Uterus (tissue), 4 donors: ENCODE measurements around the gene SPOCK1. TPM values are rescaled to one million over a fixed set of nuclear protein-coding genes. Genes with fewer than 3 reads are reported as not detected.

Experiments
- DNase-seq, 2 donors: peaks; one replicate each; pipeline ENCODE4 v3.0.0-alpha.2; 2019 to 2020
- H3K27ac ChIP-seq, 2 donors: fragments of 200-600 bp; sonication (generic); 1 replicate in 1 of 2; 2 replicates in 1 of 2; pipeline ENCODE4 v1.5.1; 2016 to 2018
- H3K27me3 ChIP-seq, 2 donors: fragments of 200-600 bp; sonication (generic); one replicate each; pipeline ENCODE4 v1.5.1; 2018 to 2019; ENCODE audit warnings: control low read depth in 1 of 2
- H3K36me3 ChIP-seq, 2 donors: fragments of 200-600 bp; sonication (generic); one replicate each; pipeline ENCODE4 v1.5.1; 2019; ENCODE audit warnings: control low read depth in 1 of 2
- H3K4me1 ChIP-seq, 2 donors: fragments of 200-600 bp; sonication (generic); one replicate each; pipeline ENCODE4 v1.5.1; 2018 to 2019; ENCODE audit warnings: control low read depth in 1 of 2
- H3K4me3 ChIP-seq, 2 donors: fragments of 200-600 bp; sonication (generic); 1 replicate in 1 of 2; 2 replicates in 1 of 2; pipeline ENCODE4 v1.5.1; 2018 to 2019; ENCODE audit warnings: mild to moderate bottlenecking in 1 of 2
- H3K9me3 ChIP-seq, 2 donors: fragments of 200-600 bp; sonication (generic); one replicate each; pipeline ENCODE4 v1.5.1; 2019; ENCODE audit warnings: control low read depth in 1 of 2
- CTCF ChIP-seq, 4 experiments: fragments of 200-600 bp in 2 of 4; fragments of 450-650 bp in 2 of 4; sonication (generic) in 2 of 4; IDR thresholded peaks; one replicate each; pipeline ENCODE4 v1.5.1; 2016 to 2019; ENCODE audit warnings: antibody characterized with exemption in 4 of 4, mild to moderate bottlenecking in 2 of 4, moderate library complexity in 1 of 4
- POLR2A ChIP-seq, 2 donors: fragments of 450-650 bp; IDR thresholded peaks; one replicate each; pipeline ENCODE4 v1.6.1; 2016; ENCODE audit warnings: antibody characterized with exemption in 2 of 2, mild to moderate bottlenecking in 1 of 2, moderate library complexity in 1 of 2
- intact Hi-C: fragments of 100-400 bp; cut with DNase I; formaldehyde crosslinking; loops from one replicate; pipeline ENCODE4 v1.15.1; 2023; ENCODE audit warnings: low total_unique reads
- total RNA-seq, 4 donors: library from RNA; depleted of rRNA in 3 of 4; stranded (reverse); fragments of >200 nt in 3 of 4; gene quantifications; one replicate each; pipeline versions ENCODE4 v1.1.0 to v1.2.4, GENCODE V29; 2014 to 2023
- donor health status: DM: yes; HTN: yes; CAD: no.

SPOCK1 gene
- total RNA-seq, 4 donors from 2014 or later: 31.8 to 131 (median 45.1) TPM

GRCh38 chr5:137228816-137229215 lies 270.3 kb downstream of the SPOCK1 start:
- no peak overlapping the region for H3K4me3 ChIP-seq
- TF ChIP-seq POLR2A (IDR thresholded peaks at IDR 0.05): no peak
- DNase-seq: no peak
- H3K27ac ChIP-seq: no peak overlapping the region
- intact Hi-C loops: no loop called here
- no peaks in the 10 kb centered on the region for H3K36me3 ChIP-seq
- no peaks in the 10 kb centered on the region for H3K27me3 ChIP-seq
- no peaks in the 10 kb centered on the region for H3K9me3 ChIP-seq
- no peaks in the 10 kb centered on the region for H3K4me1 ChIP-seq

GRCh38 chr5:137226081-137226480 lies 273.0 kb downstream of the SPOCK1 start:
- intact Hi-C loops: no loop called here
- H3K4me1 ChIP-seq: no peaks in the 10 kb centered on the region
- no peak for TF ChIP-seq POLR2A (IDR thresholded peaks at IDR 0.05)
- no peak for TF ChIP-seq CTCF (IDR thresholded peaks at IDR 0.05)
- H3K27ac ChIP-seq: no peak overlapping the region
- no peak for DNase-seq
- no peaks in the 10 kb centered on the region for H3K9me3 ChIP-seq
- H3K27me3 ChIP-seq: no peaks in the 10 kb centered on the region
- H3K36me3 ChIP-seq: no peaks in the 10 kb centered on the region
- H3K4me3 ChIP-seq: no peak overlapping the region

- Histone ChIP-seq H3K9me3 (no peaks in the 10 kb centered on the region), H3K4me3 (no peak overlapping the region), H3K27me3 (no peaks in the 10 kb centered on the region), H3K36me3 (no peaks in the 10 kb centered on the region), H3K4me1 (no peaks in the 10 kb centered on the region), H3K27ac (no peak overlapping the region)
- no peak for TF ChIP-seq CTCF (IDR thresholded peaks at IDR 0.05)
- TF ChIP-seq POLR2A (IDR thresholded peaks at IDR 0.05): no peak
- DNase-seq: no peak
- intact Hi-C loops: no loop called here
Measured at GRCh38 chr5:137223324-137224295, 275.5 kb downstream of the SPOCK1 start.

- no peak overlapping the region for H3K27ac ChIP-seq
Measured at GRCh38 chr5:137221943-137222342, 277.2 kb downstream of the SPOCK1 start.

GRCh38 chr5:137220523-137220927 lies 278.6 kb downstream of the SPOCK1 start:
- H3K27me3 ChIP-seq: no peaks in the 10 kb centered on the region
- TF ChIP-seq CTCF (IDR thresholded peaks at IDR 0.05) (peak; percentile 9 to 44 (median 34)), POLR2A (IDR thresholded peaks at IDR 0.05) (no peak)
- no peak overlapping the region for H3K27ac ChIP-seq
- no peak for DNase-seq
- H3K4me1 ChIP-seq: no peaks in the 10 kb centered on the region
- no peaks in the 10 kb centered on the region for H3K9me3 ChIP-seq
- H3K4me3 ChIP-seq: no peak overlapping the region
- intact Hi-C loops: no loop called here
- H3K36me3 ChIP-seq: no peaks in the 10 kb centered on the region

More at GRCh38 chr5:137221943-137222342, 277.2 kb downstream of the SPOCK1 start:
- H3K36me3 ChIP-seq: no peaks in the 10 kb centered on the region
- intact Hi-C loops: no loop called here
- H3K9me3 ChIP-seq: no peaks in the 10 kb centered on the region
- H3K4me1 ChIP-seq: no peaks in the 10 kb centered on the region
- TF ChIP-seq CTCF (IDR thresholded peaks at IDR 0.05): no peak
- TF ChIP-seq POLR2A (IDR thresholded peaks at IDR 0.05): no peak
- no peak overlapping the region for H3K4me3 ChIP-seq
- no peaks in the 10 kb centered on the region for H3K27me3 ChIP-seq
- DNase-seq: no peak
